C4-2B (cell line): ENCODE results near the gene CPS1.

Experiments
- ZFX ChIP-seq: fragments of 450-650 bp; IDR thresholded peaks from 2 replicates; pipeline ENCODE4 v1.6.1; 2017
- TF ChIP-seq, protein P1 (sequence below): fragments of 450-650 bp; conservative IDR thresholded peaks from 2 replicates; pipeline ENCODE4 v1.5.1; 2017; ENCODE audit warnings: mild to moderate bottlenecking

DNA sequence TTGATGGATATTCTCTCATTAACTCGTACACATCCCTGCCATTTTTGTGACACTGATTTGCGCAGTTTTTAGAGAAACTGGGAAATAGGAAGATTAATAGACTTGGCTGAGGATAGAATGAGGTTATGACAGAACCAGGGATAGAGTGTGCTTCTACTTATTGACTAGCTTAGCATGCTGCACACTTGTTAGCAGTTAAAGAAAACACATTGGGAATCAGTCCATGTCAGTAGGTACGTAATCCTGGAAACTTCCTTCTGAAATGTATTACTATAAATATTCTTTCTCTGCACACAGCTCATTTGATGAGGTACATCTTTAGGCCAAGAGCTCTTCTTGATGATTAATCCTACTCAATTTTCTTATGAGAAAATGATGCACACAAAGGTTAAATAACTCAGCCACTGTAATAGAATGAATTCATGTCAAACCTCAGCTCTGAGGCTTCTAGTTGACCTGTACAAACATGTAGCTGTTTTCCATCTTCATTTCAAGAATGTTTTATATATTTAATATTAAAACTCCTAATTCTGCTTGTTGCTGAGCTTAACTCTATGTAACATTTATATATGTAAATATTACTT is 12.3 kb upstream of the CPS1 start:
- TF ChIP-seq, protein P1, sequence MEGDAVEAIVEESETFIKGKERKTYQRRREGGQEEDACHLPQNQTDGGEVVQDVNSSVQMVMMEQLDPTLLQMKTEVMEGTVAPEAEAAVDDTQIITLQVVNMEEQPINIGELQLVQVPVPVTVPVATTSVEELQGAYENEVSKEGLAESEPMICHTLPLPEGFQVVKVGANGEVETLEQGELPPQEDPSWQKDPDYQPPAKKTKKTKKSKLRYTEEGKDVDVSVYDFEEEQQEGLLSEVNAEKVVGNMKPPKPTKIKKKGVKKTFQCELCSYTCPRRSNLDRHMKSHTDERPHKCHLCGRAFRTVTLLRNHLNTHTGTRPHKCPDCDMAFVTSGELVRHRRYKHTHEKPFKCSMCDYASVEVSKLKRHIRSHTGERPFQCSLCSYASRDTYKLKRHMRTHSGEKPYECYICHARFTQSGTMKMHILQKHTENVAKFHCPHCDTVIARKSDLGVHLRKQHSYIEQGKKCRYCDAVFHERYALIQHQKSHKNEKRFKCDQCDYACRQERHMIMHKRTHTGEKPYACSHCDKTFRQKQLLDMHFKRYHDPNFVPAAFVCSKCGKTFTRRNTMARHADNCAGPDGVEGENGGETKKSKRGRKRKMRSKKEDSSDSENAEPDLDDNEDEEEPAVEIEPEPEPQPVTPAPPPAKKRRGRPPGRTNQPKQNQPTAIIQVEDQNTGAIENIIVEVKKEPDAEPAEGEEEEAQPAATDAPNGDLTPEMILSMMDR: no peak
- no peak for TF ChIP-seq ZFX
